ENCODE measurements around the gene PDHB. TPM values are rescaled to one million over a fixed set of nuclear protein-coding genes. Genes with fewer than 3 reads are reported as not detected.

PDHB gene
- total RNA-seq = 93.6 and 122 TPM in 2 replicates

GRCh38 chr3:58433400-58434167 is at the start of gene PDHB:
PDHB (minus strand) TSS chr3:58433832; CDS start chr3:58433809, 23 bp downstream.

Other genes starting within 250 kb of the PDHB start
- gene DNASE1L3, start 222.9 kb downstream of the PDHB start, total RNA-seq = not detected in 2 replicates
- gene ABHD6, start 196.0 kb downstream of the PDHB start, total RNA-seq = 7.6 and 11.4 TPM in 2 replicates
- gene RPP14, start 127.6 kb downstream of the PDHB start, total RNA-seq = 11.6 and 18.0 TPM in 2 replicates
- 10.6 and 11.0 TPM in 2 replicates for gene HTD2, start 127.3 kb downstream of the PDHB start, total RNA-seq
- gene PXK, start 100.9 kb downstream of the PDHB start, total RNA-seq = 45.3 and 69.1 TPM in 2 replicates
- 9.2 and 9.4 TPM in 2 replicates for gene KCTD6, start 58.3 kb upstream of the PDHB start, total RNA-seq
- 7.7 and 10.2 TPM in 2 replicates for gene ACOX2, start 103.4 kb upstream of the PDHB start, total RNA-seq
- under 0.01 TPM in 1 of 2 replicates, not detected in the other for gene FAM107A, start 143.6 kb upstream of the PDHB start, total RNA-seq
- gene FAM3D, start 232.9 kb upstream of the PDHB start, total RNA-seq = not detected in 2 replicates

Measured in uterine smooth muscle cell (primary cell).